T47D (cell line): ENCODE measurements around the gene PTMS.

Source experiments
- DNase-seq, 2 experiments: peaks; one replicate each; pipeline versions ENCODE4 v3.0.0 to v3.0.0-alpha.2; 2011 to 2012; ENCODE audit warnings: low read depth in 1 of 2, low spot score in 1 of 2
- JUND ChIP-seq: IDR thresholded peaks from 2 replicates; pipeline ENCODE4 v1.6.1; 2012; ENCODE audit warnings: low read depth
- in situ Hi-C: cut with HindIII; loops from 2 replicates; pipeline ENCODE4 v1.10.0; 2016; ENCODE audit warnings: low sequenced_read_pairs, low pct_unique_long_range_greater_than_20kb

PTMS gene

GRCh38 chr12:6779708-6780432 is 13.7 kb downstream of the PTMS start:
- TF ChIP-seq JUND = no peak
- in situ Hi-C loops = no loop called here

GRCh38 chr12:6780573-6780972 is 14.4 kb downstream of the PTMS start:
- in situ Hi-C loops = no loop called here
- TF ChIP-seq JUND = no peak
- no peak for DNase-seq

More at GRCh38 chr12:6779708-6780432, 13.7 kb downstream of the PTMS start:
- no peak for DNase-seq

- no peak for TF ChIP-seq JUND
- in situ Hi-C loops = no loop called here
- DNase-seq = no peak
Observed at GRCh38 chr12:6782119-6782518, 16.0 kb downstream of the PTMS start.

GRCh38 chr12:6782850-6783566 is 16.8 kb downstream of the PTMS start:
- DNase-seq = no peak
- in situ Hi-C loops = no loop called here
- no peak for TF ChIP-seq JUND

- no peak for TF ChIP-seq JUND
- no peak for DNase-seq
- in situ Hi-C loops = no loop called here
Observed at GRCh38 chr12:6783828-6784227, 17.7 kb downstream of the PTMS start.

- no peak for TF ChIP-seq JUND
- in situ Hi-C loops = no loop called here
Observed at GRCh38 chr12:6784296-6784695, 18.1 kb downstream of the PTMS start.

GRCh38 chr12:6784761-6785160 is 18.6 kb downstream of the PTMS start:
- in situ Hi-C loops = no loop called here
- TF ChIP-seq JUND = no peak
- DNase-seq = no peak

More at GRCh38 chr12:6784296-6784695, 18.1 kb downstream of the PTMS start:
- DNase-seq = no peak

GRCh38 chr12:6786416-6787094 is 20.4 kb downstream of the PTMS start:
- in situ Hi-C loops = no loop called here
- no peak for TF ChIP-seq JUND
- DNase-seq = no peak

GRCh38 chr12:6787309-6787708 is 21.1 kb downstream of the PTMS start:
- no peak for TF ChIP-seq JUND
- in situ Hi-C loops = no loop called here
- no peak for DNase-seq

- no peak for TF ChIP-seq JUND
- in situ Hi-C loops = no loop called here
- DNase-seq = no peak
Observed at GRCh38 chr12:6788972-6789924, 23.1 kb downstream of the PTMS start, which contains the start of gene CD4. Gene CD4 (plus strand): TSS chr12:6789528. CDS start chr12:6800139, 10,611 bp downstream.

GRCh38 chr12:6790496-6791150 is 24.5 kb downstream of the PTMS start:
- in situ Hi-C loops = no loop called here
- DNase-seq = no peak
- TF ChIP-seq JUND = no peak
